GM13976 (cell line): ENCODE measurements around the gene SLC35F1.

ENCODE experiments used
- DNase-seq: peaks from one replicate; pipeline ENCODE4 v3.0.0; 2012; ENCODE audit warnings: low spot score
- CTCF ChIP-seq: IDR thresholded peaks from 2 replicates; pipeline ENCODE4 v1.5.1; 2012; ENCODE audit warnings: borderline replicate concordance, mild to moderate bottlenecking; ENCODE audit not compliant: insufficient read depth; ENCODE audit errors: extremely low read depth, missing control alignments, control extremely low read depth
- in situ Hi-C: fragments of 300-500 bp; cut with MboI; formaldehyde crosslinking; loops from one replicate; pipeline ENCODE4 v1.12.0; 2022; ENCODE audit warnings: low sequenced_read_pairs, mixed read lengths, inconsistent platforms; ENCODE audit not compliant: unreplicated experiment

The SLC35F1 gene

DNA sequence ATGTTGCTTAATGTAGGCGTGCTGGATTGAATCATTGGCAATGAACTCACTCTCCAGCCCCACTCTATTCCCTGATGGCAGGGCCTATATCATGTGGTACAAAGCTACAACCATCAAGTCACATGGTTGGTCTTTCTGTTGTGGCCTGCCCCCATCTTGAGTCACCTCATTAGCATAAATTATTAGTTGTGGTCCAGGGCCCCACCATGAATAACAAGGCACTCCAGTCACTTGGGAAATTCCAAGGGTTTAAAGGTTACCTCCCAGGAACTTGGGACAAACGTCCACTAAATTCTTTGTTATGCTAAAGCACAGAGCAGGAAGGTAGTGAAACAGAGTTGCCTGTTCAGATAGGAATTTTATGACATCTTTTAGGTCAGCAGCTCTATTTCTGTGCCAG is 193.7 kb downstream of the SLC35F1 start:
- no peak for DNase-seq
- no peak for TF ChIP-seq CTCF
- in situ Hi-C loops, result no loop called here

- TF ChIP-seq CTCF, result no peak
- DNase-seq, result no peak
- in situ Hi-C loops, result no loop called here
Measured at GRCh38 chr6:118101220-118101619, 194.2 kb downstream of the SLC35F1 start.

DNA sequence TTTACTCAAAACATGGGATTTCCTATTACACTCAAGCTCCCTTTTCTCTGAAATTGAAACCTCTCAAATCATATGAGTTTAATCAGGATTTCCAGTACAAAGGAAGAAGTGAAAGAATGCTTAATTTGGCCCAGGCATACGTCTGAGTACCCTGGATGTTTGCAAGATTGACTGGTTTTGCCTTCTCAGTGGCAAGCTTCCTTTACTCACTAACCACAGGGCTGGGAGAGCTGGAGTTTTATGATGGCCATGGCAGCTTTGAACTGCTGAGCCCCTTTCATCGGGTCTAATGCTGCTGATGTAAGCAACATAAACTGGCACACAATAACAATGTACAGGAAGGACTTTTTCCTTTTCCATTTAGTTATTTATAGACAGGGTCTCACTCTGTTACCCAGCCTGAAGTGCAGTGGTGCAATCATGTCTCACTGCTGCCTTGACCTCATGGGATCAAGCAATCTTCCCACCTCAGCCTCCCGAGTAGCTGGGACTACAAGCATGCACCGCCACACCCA is 194.8 kb downstream of the SLC35F1 start:
- TF ChIP-seq CTCF, result no peak
- in situ Hi-C loops, result no loop called here
- DNase-seq, result no peak

- no peak for DNase-seq
- in situ Hi-C loops, result no loop called here
- TF ChIP-seq CTCF, result no peak
Measured at GRCh38 chr6:118102401-118102800, 195.3 kb downstream of the SLC35F1 start.

- in situ Hi-C loops, result no loop called here
- DNase-seq, result no peak
- no peak for TF ChIP-seq CTCF
Measured at GRCh38 chr6:118103381-118104146, 196.5 kb downstream of the SLC35F1 start.

DNA sequence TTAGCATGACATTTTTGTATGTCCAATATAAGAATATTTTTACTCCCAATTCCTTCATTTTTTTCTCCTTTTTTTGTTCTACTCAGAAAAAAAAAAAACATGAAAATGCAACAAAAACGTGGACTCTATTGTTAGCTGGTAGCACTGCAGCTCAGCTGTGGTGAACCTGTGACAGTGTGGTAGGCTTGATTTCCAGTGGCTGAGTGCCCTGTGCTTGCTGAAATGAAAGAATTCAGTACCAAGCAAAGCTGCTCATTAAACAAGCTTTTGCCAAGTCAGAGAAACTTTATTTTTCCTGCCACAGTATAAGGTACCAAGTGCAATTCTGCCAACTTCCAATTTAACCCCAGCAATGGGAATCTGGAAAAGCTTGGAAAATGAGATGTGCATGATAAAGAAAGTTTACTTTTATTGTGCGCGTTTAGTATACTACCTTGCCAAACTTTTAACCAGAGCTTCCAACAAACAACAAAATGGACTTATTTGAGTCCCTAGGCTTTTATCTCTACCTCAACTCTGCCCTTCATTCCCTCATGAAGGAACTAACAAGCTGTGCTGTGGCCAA is 215.2 kb downstream of the SLC35F1 start:
- no peak for TF ChIP-seq CTCF
- DNase-seq, result no peak
- in situ Hi-C loops, result no loop called here

DNA sequence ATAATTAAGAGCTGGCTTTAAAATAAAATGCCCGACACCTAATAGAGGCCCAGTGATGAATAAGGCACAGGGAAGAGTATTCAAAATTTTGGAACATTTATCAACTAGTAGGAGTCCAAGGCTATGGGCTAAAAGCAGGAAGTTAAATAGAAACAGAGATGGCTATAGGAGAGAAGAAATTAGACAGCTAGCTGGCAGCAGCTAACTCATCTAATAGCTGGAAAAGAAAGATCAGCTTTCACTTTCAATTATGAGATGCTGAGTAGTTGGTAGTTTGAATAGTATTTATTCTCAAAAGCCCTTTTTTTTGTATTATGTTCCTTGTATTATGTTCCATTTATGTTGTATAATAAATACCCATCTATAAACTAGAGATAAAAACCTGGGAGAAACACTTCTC is 215.7 kb downstream of the SLC35F1 start:
- in situ Hi-C loops, result no loop called here
- DNase-seq, result no peak
- TF ChIP-seq CTCF, result no peak
